GM12873 (cell line): ENCODE measurements around the gene GCN1.

ENCODE experiments used
- TF ChIP-seq, protein P1 (sequence below): IDR thresholded peaks from 2 replicates; pipeline ENCODE4 v1.5.1; 2012; ENCODE audit warnings: low read depth, mild to moderate bottlenecking, moderate library complexity, low read length, control low read depth; ENCODE audit not compliant: insufficient read depth; ENCODE audit errors: missing control alignments

Gene GCN1

DNA sequence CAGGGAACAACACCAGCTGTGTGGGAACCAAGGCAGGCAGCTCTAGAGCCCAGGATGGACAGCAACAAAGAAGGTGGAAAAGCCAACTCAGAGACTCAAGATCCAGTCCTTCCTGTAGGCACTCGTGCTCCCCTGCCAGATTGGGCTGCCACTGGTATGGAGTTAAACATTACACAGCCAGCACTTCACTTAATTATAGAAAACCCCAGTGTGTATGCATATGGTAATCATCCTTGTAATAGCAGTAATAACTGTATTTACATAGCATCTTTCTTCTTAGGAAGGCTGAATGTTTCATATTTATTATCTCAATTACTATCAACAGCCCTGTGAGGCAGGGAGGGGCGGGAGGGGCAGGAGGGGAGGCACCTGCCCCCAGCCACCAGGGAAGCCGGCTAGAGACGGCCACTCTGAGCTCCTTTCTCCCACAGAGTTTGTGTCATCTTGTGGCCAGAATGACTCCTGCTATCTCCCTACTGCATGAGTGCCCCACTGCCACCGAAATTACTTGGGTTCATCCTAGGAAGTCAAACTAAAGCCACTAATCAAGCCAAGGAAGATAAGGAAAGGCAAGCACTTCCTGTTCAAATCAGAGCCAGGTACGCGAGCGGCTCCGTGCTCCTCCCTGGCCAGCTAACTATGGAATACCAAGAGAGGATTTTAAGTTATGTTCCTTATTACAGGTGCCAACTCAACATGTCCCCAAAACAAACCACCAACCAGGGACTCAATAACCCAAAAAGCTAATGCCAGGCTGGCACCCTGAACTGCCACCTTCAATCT, 62.3 kb downstream of the GCN1 start:
- TF ChIP-seq, protein P1, sequence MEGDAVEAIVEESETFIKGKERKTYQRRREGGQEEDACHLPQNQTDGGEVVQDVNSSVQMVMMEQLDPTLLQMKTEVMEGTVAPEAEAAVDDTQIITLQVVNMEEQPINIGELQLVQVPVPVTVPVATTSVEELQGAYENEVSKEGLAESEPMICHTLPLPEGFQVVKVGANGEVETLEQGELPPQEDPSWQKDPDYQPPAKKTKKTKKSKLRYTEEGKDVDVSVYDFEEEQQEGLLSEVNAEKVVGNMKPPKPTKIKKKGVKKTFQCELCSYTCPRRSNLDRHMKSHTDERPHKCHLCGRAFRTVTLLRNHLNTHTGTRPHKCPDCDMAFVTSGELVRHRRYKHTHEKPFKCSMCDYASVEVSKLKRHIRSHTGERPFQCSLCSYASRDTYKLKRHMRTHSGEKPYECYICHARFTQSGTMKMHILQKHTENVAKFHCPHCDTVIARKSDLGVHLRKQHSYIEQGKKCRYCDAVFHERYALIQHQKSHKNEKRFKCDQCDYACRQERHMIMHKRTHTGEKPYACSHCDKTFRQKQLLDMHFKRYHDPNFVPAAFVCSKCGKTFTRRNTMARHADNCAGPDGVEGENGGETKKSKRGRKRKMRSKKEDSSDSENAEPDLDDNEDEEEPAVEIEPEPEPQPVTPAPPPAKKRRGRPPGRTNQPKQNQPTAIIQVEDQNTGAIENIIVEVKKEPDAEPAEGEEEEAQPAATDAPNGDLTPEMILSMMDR: no peak

DNA sequence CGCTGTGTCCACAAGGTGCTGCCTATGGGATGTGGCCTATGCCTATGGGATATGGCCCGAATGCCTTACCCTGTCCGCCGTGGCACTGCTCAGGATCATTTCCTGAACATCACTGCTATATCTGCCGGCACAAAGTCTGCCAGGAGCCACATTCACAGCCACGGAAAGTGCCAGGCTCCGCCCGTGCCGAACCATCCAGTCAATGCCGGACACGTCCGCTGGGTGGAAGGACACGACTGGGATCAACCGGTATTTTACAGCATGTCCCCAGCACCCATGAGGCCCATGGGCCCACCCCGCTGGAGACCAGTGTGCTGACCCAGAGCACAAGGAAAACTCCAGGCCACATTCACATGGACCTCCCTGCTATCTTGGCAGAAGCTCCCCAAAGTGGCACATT, 63.4 kb downstream of the GCN1 start:
- TF ChIP-seq, protein P1: no peak

DNA sequence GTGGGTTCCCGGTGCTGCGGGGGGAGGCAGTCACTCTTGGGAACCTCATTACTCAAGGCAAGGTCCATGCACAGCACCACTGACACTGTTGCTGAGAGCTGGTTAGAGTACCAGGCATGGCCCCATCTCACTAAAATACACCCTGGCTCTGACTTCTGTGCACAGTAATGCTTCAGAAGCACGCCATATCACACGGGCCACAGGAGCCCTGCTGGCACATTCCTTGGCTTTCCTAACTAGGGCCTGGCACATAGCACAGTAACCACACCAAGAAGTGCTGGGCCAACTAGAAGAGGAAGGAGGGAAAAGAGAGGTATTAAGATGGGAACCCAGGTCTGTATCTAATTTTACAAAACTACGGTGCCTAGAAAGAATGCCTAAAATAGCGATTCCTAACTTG, 64.5 kb downstream of the GCN1 start:
- TF ChIP-seq, protein P1: no peak

DNA sequence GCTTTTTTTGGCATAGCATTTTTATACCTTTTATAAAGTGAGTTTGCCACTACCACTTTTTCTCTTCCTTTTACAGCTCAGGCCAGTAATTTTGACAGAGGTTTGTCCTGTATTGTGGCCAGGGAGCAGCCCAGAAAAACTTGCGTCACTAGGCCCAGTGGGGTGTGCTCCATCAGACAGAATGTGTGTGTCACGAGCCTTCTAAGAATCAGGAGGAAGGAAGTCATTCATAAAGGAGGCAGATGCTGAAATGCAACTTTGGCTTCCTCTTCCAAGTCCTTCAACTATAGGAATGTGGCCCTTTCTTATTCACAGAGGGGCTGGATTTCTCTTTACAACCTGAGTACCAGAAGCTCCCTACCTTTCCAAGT, 67.9 kb downstream of the GCN1 start:
- TF ChIP-seq, protein P1: no peak

DNA sequence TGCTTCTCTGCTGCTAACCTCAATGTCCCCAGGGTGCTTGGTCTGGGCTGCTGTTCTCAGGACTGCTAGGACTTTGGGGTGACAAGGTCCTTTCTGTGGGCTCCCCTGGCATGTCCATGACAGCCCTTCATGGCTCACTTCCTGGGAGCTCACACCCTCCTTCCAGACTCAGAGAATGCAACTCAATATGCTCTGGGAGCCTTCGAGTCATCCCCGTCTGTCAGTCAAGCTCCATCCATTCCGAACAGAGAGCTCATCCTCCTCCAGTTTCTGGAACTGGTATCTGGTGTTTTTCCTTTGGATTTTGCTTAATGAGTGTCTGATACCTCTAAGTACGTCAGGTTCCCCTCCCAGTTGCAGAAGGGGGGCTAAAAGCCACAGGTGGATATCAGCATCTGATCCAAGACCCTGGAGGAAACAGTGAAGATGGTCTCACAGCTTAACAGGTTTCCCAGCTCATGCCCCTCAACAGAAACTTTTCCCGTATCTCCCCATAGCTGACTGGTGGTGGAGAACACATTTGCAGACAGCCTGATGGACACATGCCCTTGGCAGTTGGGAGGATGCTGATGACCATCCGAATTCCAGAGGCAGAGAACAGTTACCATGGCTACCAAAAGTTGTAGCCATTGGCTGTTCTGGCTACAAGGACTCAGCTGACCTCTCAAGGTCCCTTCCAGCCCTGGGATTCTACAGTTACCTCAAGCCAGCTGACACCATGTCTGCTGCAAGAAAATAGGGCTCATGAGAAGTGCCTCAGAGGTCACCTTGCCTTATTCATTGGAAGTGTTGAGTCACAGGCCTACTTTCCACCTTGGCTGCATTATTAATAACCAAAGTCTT, 68.5 kb downstream of the GCN1 start:
- TF ChIP-seq, protein P1: no peak

DNA sequence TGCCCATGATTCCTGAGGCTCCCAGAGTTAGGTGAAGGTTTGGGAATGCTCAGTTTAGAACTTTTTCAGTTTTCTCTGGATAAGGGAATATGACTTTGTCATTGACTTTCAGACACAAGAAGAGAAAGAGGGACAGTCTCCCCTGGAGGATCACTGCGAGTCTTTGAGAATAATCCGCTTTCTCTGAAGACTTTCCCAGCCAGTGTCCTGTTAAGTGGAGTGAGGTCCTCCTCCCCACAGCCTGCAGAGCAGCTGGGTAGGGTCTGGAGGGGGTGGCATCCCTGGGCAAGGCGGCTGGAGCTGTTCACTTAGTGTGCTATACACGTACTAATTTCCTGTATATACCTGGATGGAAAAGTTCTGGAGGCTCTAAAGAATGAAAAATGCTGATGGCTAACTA, 69.5 kb downstream of the GCN1 start:
- TF ChIP-seq, protein P1: no peak

DNA sequence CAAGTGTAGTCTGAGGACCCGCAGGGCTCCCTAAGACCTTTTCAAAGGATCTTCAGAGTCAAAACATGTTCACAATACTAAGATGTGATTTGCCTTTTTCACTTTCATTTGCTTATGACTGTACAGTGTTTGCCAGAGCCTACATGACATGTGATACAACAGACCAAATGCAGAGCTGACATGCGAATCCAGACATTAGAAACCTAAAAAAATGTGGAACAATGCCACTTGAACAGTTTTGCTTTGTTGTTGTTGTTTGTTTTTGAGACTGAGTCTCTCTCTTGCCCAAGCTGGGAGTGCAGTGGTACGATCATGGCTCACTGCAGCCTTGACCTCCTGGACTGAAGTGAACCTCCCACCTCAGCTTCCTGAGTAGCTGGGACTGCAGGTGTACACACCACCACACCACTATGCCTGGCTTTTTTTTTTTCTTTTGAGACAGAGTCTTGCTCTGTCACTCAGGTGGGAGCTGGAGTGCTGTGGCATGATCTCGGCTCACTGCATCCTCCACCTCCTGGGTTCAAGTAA, 72.7 kb downstream of the GCN1 start:
- TF ChIP-seq, protein P1: no peak
